ENCODE results near the gene LBHD2. TPM values are rescaled to one million over a fixed set of nuclear protein-coding genes. Genes with fewer than 3 reads are reported as not detected.
A peak's percentile ranks its signal among the peaks of the same experiment; 100 is the strongest.

LBHD2 gene
- total and polyA plus RNA-seq, 2 donors (not counting 1 experiment from before 2014, with no cell fraction given) = not detected

DNA sequence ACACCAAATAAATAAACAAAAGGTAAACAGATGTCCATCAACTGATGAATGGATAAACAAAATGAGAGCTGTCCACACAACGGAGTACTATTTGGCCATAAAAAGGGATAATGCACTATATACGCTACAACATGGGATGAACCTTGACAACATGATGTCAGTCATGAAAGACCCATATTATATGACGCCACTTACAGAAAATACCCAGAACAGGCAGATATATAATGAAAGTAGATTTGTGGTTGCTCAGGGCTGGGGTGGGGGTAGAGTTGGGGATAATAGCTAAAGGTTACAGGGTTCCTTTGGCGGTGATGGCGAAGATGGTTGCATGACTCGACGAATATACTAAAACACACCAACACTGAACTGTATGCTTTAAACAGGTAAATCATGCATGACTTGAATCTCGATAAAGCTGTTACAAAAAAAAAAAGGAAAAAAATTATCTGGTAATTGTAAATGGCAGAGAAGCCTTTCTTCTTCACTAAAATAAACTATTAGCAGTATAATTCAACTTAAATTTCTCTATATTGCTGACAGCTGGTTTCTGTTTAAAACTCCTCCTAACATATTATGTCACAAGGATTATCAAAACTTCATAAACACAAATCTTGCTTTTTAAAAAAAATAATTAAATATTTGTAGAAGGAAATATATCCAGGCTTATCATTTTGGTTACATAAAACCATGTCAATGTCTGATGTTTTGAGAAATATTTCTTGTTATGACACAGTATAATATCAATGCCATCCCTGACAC is 40.6 kb upstream of the LBHD2 start:
- intact Hi-C loops (cut with micrococcal nuclease) = no loop called here
- peaks cover 39% of the 10 kb centered on the region for H4K20me1 ChIP-seq (ENCODE audit: control insufficient read depth, insufficient read depth, low read length, poor library complexity, severe bottlenecking)

More for the DNA sequence above, 40.6 kb upstream of the LBHD2 start:
- peaks cover 0 to 7% (median 1%) of the 10 kb centered on the region in 3 donors for H3K9me3 ChIP-seq (ENCODE audit: control extremely low read depth in 1 of 3, control insufficient read depth in 2 of 3, insufficient read depth in 1 of 3, low read length in 2 of 3)
- ChIA-PET POLR2A (interaction anchor here (0.6 kb wide), 1 partner anchor 18 kb away, joined by 7 read pairs; no protein-coding TSS in a partner anchor), CTCF (no interaction called here)
- ATAC-seq (ENCODE audit: low read depth) (no peak), DNase-seq (no peak)
- peaks cover 0 to 2% of the 10 kb centered on the region in 2 experiments for H3K36me3 ChIP-seq (replicated peaks in 1 of 2; ENCODE audit: control extremely low read depth in 1 of 2, control insufficient read depth in 1 of 2, extremely low read depth in 1 of 2, insufficient read depth in 2 of 2, low read length in 1 of 2)
- no peak overlapping the region for H3K27ac ChIP-seq (ENCODE audit: low read length in 2 of 2)
- TF ChIP-seq EZH2 (IDR thresholded peaks at IDR 0.05; ENCODE audit: borderline replicate concordance, insufficient read depth, low read depth, low read length, poor library complexity, severe bottlenecking) = no peak
- TF ChIP-seq CTCF (IDR thresholded peaks at IDR 0.05) = no peak
- no peak overlapping the region for H3K4me2 ChIP-seq (replicated peaks; ENCODE audit: low read depth, low read length, poor library complexity, severe bottlenecking)
- Mint-ChIP-seq H3K4me1 (peaks cover 30% of the 10 kb centered on the region), H3K4me3 (peak overlapping the region; percentile 19), H3K27me3 (no peaks in the 10 kb centered on the region), H3K9me3 (ENCODE audit: insufficient read depth) (peaks cover 5% of the 10 kb centered on the region), H3K27ac (no peak overlapping the region)
- H3K27me3 ChIP-seq (replicated peaks in 1 of 4; ENCODE audit: control extremely low read depth in 1 of 4, control insufficient read depth in 3 of 4, insufficient read depth in 4 of 4, low read length in 3 of 4) = no peaks in the 10 kb centered on the region
- H3K4me1 ChIP-seq (ENCODE audit: control insufficient read depth in 2 of 2, insufficient read depth in 2 of 2, low read length in 2 of 2) = peaks cover 15% of the 10 kb centered on the region in 2 donors
- 100% methylated on average over 1 of the region's 8 CpGs for WGBS (ENCODE audit: insufficient coverage)
- no peak overlapping the region for H3K9ac ChIP-seq (ENCODE audit: low read length)
- no peak overlapping the region for H3K4me3 ChIP-seq (ENCODE audit: control extremely low read depth in 1 of 5, extremely low read depth in 1 of 5, insufficient read depth in 1 of 5, low read depth in 2 of 5, low read length in 4 of 5)
- H2AFZ ChIP-seq (ENCODE audit: insufficient read depth, low read depth, low read length, poor library complexity, severe bottlenecking) = no peak overlapping the region
- peaks cover 54% of the 10 kb centered on the region for H3K79me2 ChIP-seq (ENCODE audit: control insufficient read depth, insufficient read depth, low read length)
